MCF 10A (cell line): ENCODE results near the gene OR52E5. TPM values are rescaled to one million over a fixed set of nuclear protein-coding genes. Genes with fewer than 3 reads are reported as not detected.

Source experiments
- BruUV-seq: library from RNA; stranded (reverse); fragments of 400-500 nt; replicated peaks from 2 replicates; lab custom pipeline; 2021; lab: Mats Ljungman, UMichigan
- CTCF ChIA-PET: fragments of 300-600 bp; sonication (Branson Sonifier 250); formaldehyde crosslinking; extraction: SDS; loops from one replicate; lab custom pipeline; 2021; ENCODE audit warnings: antibody characterized with exemption, inconsistent platforms; lab: Yijun Ruan, JAX
- POLR2A ChIA-PET: fragments of 300-600, 350-650 bp; sonication (Branson Sonifier 250); formaldehyde crosslinking; extraction: SDS; loops from one replicate; lab custom pipeline; 2020; ENCODE audit warnings: antibody characterized with exemption, inconsistent platforms; lab: Yijun Ruan, JAX
- DNase-seq: peaks from one replicate; pipeline ENCODE4 v3.0.0-alpha.2; 2018; ENCODE audit not compliant: unreplicated experiment
- H3K27ac Mint-ChIP-seq: one replicate; pipeline ENCODE4 v1.8.0; 2022; ENCODE audit warnings: mild to moderate bottlenecking, low read depth, mixed read lengths; ENCODE audit not compliant: unreplicated experiment
- H3K27me3 Mint-ChIP-seq: one replicate; pipeline ENCODE4 v1.8.0; 2022; ENCODE audit warnings: mixed read lengths; ENCODE audit not compliant: insufficient read depth, unreplicated experiment
- H3K36me3 Mint-ChIP-seq: one replicate; pipeline ENCODE4 v1.8.0; 2022; ENCODE audit warnings: mild to moderate bottlenecking, moderate library complexity, mixed read lengths; ENCODE audit not compliant: insufficient read depth, unreplicated experiment
- H3K4me1 Mint-ChIP-seq: one replicate; pipeline ENCODE4 v1.8.0; 2022; ENCODE audit warnings: mixed read lengths; ENCODE audit not compliant: insufficient read depth, unreplicated experiment
- H3K4me3 Mint-ChIP-seq: one replicate; pipeline ENCODE4 v1.8.0; 2022; ENCODE audit warnings: mild to moderate bottlenecking, moderate library complexity, mixed read lengths; ENCODE audit not compliant: unreplicated experiment
- H3K9me3 Mint-ChIP-seq: one replicate; pipeline ENCODE4 v1.8.0; 2022; ENCODE audit warnings: mixed read lengths; ENCODE audit not compliant: unreplicated experiment
- CTCF ChIP-seq: fragments of 200-600 bp; IDR thresholded peaks from one replicate; pipeline ENCODE4 v1.8.0; 2022; ENCODE audit warnings: antibody characterized with exemption, mild to moderate bottlenecking; ENCODE audit not compliant: unreplicated experiment
- intact Hi-C: fragments of 100-400 bp; cut with micrococcal nuclease; formaldehyde crosslinking; loops from 2 replicates; pipeline ENCODE4 v1.14.1; 2022
- total RNA-seq: library from RNA; stranded (reverse); gene quantifications from 2 replicates; pipeline ENCODE4 v1.2.3, GENCODE V29; 2022

OR52E5 gene
- total RNA-seq, 1 experiment from 2014 or later, result not detected

GRCh38 chr11:5923794-5924193, 30.8 kb downstream of the OR52E5 start:
- no peak overlapping the region for H3K27ac Mint-ChIP-seq
- H3K4me1 Mint-ChIP-seq, result peaks cover 4% of the 10 kb centered on the region
- BruUV-seq, result no TSS peak
- ChIA-PET CTCF (no interaction called here), POLR2A (no interaction called here)
- intact Hi-C loops, result no loop called here
- H3K27me3 Mint-ChIP-seq, result no peaks in the 10 kb centered on the region
- peak; percentile 8 for DNase-seq
- H3K36me3 Mint-ChIP-seq, result no peaks in the 10 kb centered on the region
- H3K9me3 Mint-ChIP-seq, result peaks cover 24% of the 10 kb centered on the region
- H3K4me3 Mint-ChIP-seq, result no peak overlapping the region
- TF ChIP-seq CTCF, result no peak

GRCh38 chr11:5928271-5928670, 35.3 kb downstream of the OR52E5 start:
- Mint-ChIP-seq H3K27me3 (no peaks in the 10 kb centered on the region), H3K9me3 (peaks cover 48% of the 10 kb centered on the region), H3K36me3 (no peaks in the 10 kb centered on the region), H3K27ac (no peak overlapping the region), H3K4me1 (no peaks in the 10 kb centered on the region), H3K4me3 (no peak overlapping the region)
- intact Hi-C loops, result no loop called here
- no peak for DNase-seq
- no TSS peak for BruUV-seq
- POLR2A ChIA-PET, result no interaction called here
- CTCF ChIA-PET, result no interaction called here
- TF ChIP-seq CTCF, result no peak

GRCh38 chr11:5928811-5929210, 35.8 kb downstream of the OR52E5 start:
- no peak overlapping the region for H3K4me3 Mint-ChIP-seq
- no peak overlapping the region for H3K27ac Mint-ChIP-seq
- no peaks in the 10 kb centered on the region for H3K4me1 Mint-ChIP-seq
- BruUV-seq, result no TSS peak
- H3K27me3 Mint-ChIP-seq, result no peaks in the 10 kb centered on the region
- DNase-seq, result no peak
- H3K36me3 Mint-ChIP-seq, result no peaks in the 10 kb centered on the region
- ChIA-PET POLR2A (no interaction called here), CTCF (no interaction called here)
- TF ChIP-seq CTCF, result no peak
- intact Hi-C loops, result no loop called here
- peaks cover 48% of the 10 kb centered on the region for H3K9me3 Mint-ChIP-seq

- no peaks in the 10 kb centered on the region for H3K4me1 Mint-ChIP-seq
- no peak for TF ChIP-seq CTCF
- DNase-seq, result no peak
- H3K27me3 Mint-ChIP-seq, result no peaks in the 10 kb centered on the region
- intact Hi-C loops, result no loop called here
- POLR2A ChIA-PET, result no interaction called here
- CTCF ChIA-PET, result no interaction called here
- H3K9me3 Mint-ChIP-seq, result peaks cover 42% of the 10 kb centered on the region
- no peaks in the 10 kb centered on the region for H3K36me3 Mint-ChIP-seq
- H3K4me3 Mint-ChIP-seq, result no peak overlapping the region
- H3K27ac Mint-ChIP-seq, result no peak overlapping the region
- BruUV-seq, result no TSS peak
Measured at GRCh38 chr11:5929571-5930368, 36.8 kb downstream of the OR52E5 start.
